Measurements from ENCODE around the gene FCGR3A.
"Not testable (repeated sequence)": the region's sequence is repeated elsewhere in the genome, so short reads cannot be mapped to it uniquely, and the experiment has no call there.

Gene FCGR3A

GRCh38 chr1:161556990-161557389 lies 7.4 kb upstream of the FCGR3A start:
- not testable (repeated sequence) for DNase-seq (ENCODE audit: low read depth)

- not testable (repeated sequence) for DNase-seq (ENCODE audit: low read depth)
Measured at GRCh38 chr1:161556143-161556542, 6.5 kb upstream of the FCGR3A start.

GRCh38 chr1:161554815-161555417 lies 5.3 kb upstream of the FCGR3A start:
- DNase-seq (ENCODE audit: low read depth): not testable (repeated sequence)

- DNase-seq (ENCODE audit: low read depth): not testable (repeated sequence)
Measured at GRCh38 chr1:161554340-161554739, 4.7 kb upstream of the FCGR3A start.

GRCh38 chr1:161553631-161554030 lies 4.0 kb upstream of the FCGR3A start:
- DNase-seq (ENCODE audit: low read depth): not testable (repeated sequence)

GRCh38 chr1:161550942-161551341 lies 1.3 kb upstream of the FCGR3A start:
- not testable (repeated sequence) for DNase-seq (ENCODE audit: low read depth)

- not testable (repeated sequence) for DNase-seq (ENCODE audit: low read depth)
Measured at GRCh38 chr1:161548749-161549406, 740 bp downstream of the FCGR3A start.

GRCh38 chr1:161547995-161548741 lies 1.4 kb downstream of the FCGR3A start:
- not testable (repeated sequence) for DNase-seq (ENCODE audit: low read depth)

GRCh38 chr1:161545005-161545731 lies 4.5 kb downstream of the FCGR3A start:
- not testable (repeated sequence) for DNase-seq (ENCODE audit: low read depth)

GRCh38 chr1:161543125-161543524 lies 6.5 kb downstream of the FCGR3A start:
- not testable (repeated sequence) for DNase-seq (ENCODE audit: low read depth)

- not testable (repeated sequence) for DNase-seq (ENCODE audit: low read depth)
Measured at GRCh38 chr1:161542091-161542559, 7.5 kb downstream of the FCGR3A start.

- not testable (repeated sequence) for DNase-seq (ENCODE audit: low read depth)
Measured at GRCh38 chr1:161540570-161540960, 9.1 kb downstream of the FCGR3A start.

GRCh38 chr1:161539731-161540569 lies 9.7 kb downstream of the FCGR3A start:
- peak; percentile 99 for DNase-seq (ENCODE audit: low read depth)

- not testable (repeated sequence) for DNase-seq (ENCODE audit: low read depth)
Measured at GRCh38 chr1:161538925-161539479, 10.6 kb downstream of the FCGR3A start.

GRCh38 chr1:161537068-161537669 lies 12.4 kb downstream of the FCGR3A start:
- DNase-seq (ENCODE audit: low read depth): not testable (repeated sequence)

- not testable (repeated sequence) for DNase-seq (ENCODE audit: low read depth)
Measured at GRCh38 chr1:161532644-161533567, 16.7 kb downstream of the FCGR3A start.

GRCh38 chr1:161531986-161532643 lies 17.5 kb downstream of the FCGR3A start:
- no peak for DNase-seq (ENCODE audit: low read depth)
